ENCODE data around the gene TMEM132A.

TMEM132A gene

GRCh38 chr11:60937144-60937527 is 12.9 kb downstream of the TMEM132A start:
- DNase-seq (ENCODE audit: low read depth in 2 of 2), result no peak

- DNase-seq (ENCODE audit: low read depth in 2 of 2), result no peak
These were observed 13.6 kb downstream of the TMEM132A start for GRCh38 chr11:60937811-60938210.

GRCh38 chr11:60938500-60938899 is 14.2 kb downstream of the TMEM132A start:
- DNase-seq (ENCODE audit: low read depth in 2 of 2), result no peak

- no peak for DNase-seq (ENCODE audit: low read depth in 2 of 2)
These were observed 15.0 kb downstream of the TMEM132A start for GRCh38 chr11:60939301-60939700.

GRCh38 chr11:60939855-60940254 is 15.6 kb downstream of the TMEM132A start:
- DNase-seq (ENCODE audit: low read depth in 2 of 2), result no peak

GRCh38 chr11:60941371-60942119 is 17.3 kb downstream of the TMEM132A start:
- no peak for DNase-seq (ENCODE audit: low read depth in 2 of 2)

- DNase-seq (ENCODE audit: low read depth in 2 of 2), result no peak
These were observed 18.0 kb downstream of the TMEM132A start for GRCh38 chr11:60942219-60942618.

GRCh38 chr11:60942970-60943565 is 18.8 kb downstream of the TMEM132A start:
- DNase-seq (ENCODE audit: low read depth in 2 of 2), result no peak

GRCh38 chr11:60944490-60945294 is 20.4 kb downstream of the TMEM132A start:
- DNase-seq (ENCODE audit: low read depth in 2 of 2), result no peak

GRCh38 chr11:60945295-60945667 is 21.0 kb downstream of the TMEM132A start:
- DNase-seq (ENCODE audit: low read depth in 2 of 2), result no peak

- DNase-seq (ENCODE audit: low read depth in 2 of 2), result no peak
These were observed 22.5 kb downstream of the TMEM132A start for GRCh38 chr11:60946601-60947264.

GRCh38 chr11:60947700-60948099 is 23.4 kb downstream of the TMEM132A start:
- DNase-seq (ENCODE audit: low read depth in 2 of 2), result no peak

GRCh38 chr11:60948250-60948649 is 24.0 kb downstream of the TMEM132A start:
- no peak for DNase-seq (ENCODE audit: low read depth in 2 of 2)

GRCh38 chr11:60950024-60950423 is 25.8 kb downstream of the TMEM132A start:
- no peak for DNase-seq (ENCODE audit: low read depth in 2 of 2)

- DNase-seq (ENCODE audit: low read depth in 2 of 2), result no peak
These were observed 26.8 kb downstream of the TMEM132A start for GRCh38 chr11:60950933-60951605.

- DNase-seq (ENCODE audit: low read depth in 2 of 2), result no peak
These were observed 27.3 kb downstream of the TMEM132A start for GRCh38 chr11:60951606-60951903.

GRCh38 chr11:60951904-60952741 is 27.9 kb downstream of the TMEM132A start, which contains the start of gene SLC15A3:
Gene SLC15A3 (minus strand): TSS chr11:60952176. CDS start chr11:60951551, 625 bp downstream.
- no peak for DNase-seq (ENCODE audit: low read depth in 2 of 2)

GRCh38 chr11:60952742-60953170 is 28.5 kb downstream of the TMEM132A start:
- no peak for DNase-seq (ENCODE audit: low read depth in 2 of 2)

GRCh38 chr11:60953781-60954180 is 29.5 kb downstream of the TMEM132A start:
- no peak for DNase-seq (ENCODE audit: low read depth in 2 of 2)

GRCh38 chr11:60954421-60954820 is 30.2 kb downstream of the TMEM132A start:
- no peak for DNase-seq (ENCODE audit: low read depth in 2 of 2)

- no peak for DNase-seq (ENCODE audit: low read depth in 2 of 2)
These were observed 31.3 kb downstream of the TMEM132A start for GRCh38 chr11:60955571-60955970.

All from stimulated activated CD8-positive, alpha-beta memory T cell treated with anti-CD3 and anti-CD28 coated beads, Interleukin-7, amount 100 ng/mL, for 4 hours (primary cell).